ENCODE results near the gene CTDSPL. TPM values are rescaled to one million over a fixed set of nuclear protein-coding genes. Genes with fewer than 3 reads are reported as not detected.

The CTDSPL gene
- total RNA-seq, 2 donors from 2014 or later: 27.8 to 30.7 TPM

- TF ChIP-seq CTCF (conservative IDR thresholded peaks at IDR 0.05): no peak
- WGBS, 2 experiments (ENCODE audit: insufficient coverage in 1 of 2, insufficient read length in 1 of 2): 63 to 73% methylated on average over 1 of the region's 1 CpG
- no peaks in the 10 kb centered on the region for H3K4me1 Mint-ChIP-seq
These were observed 36.7 kb upstream of the CTDSPL start for GRCh38 chr3:37824954-37825328.

GRCh38 chr3:37825744-37826400, 35.8 kb upstream of the CTDSPL start:
- H3K27ac Mint-ChIP-seq: no peak overlapping the region
- Histone ChIP-seq H3K27ac (ENCODE audit: low read depth, low read length) (no peak overlapping the region), H3K27me3 (ENCODE audit: control insufficient read depth, insufficient read depth, low read length, poor library complexity, severe bottlenecking) (no peaks in the 10 kb centered on the region), H3K36me3 (ENCODE audit: control insufficient read depth, insufficient read depth, low read length) (no peaks in the 10 kb centered on the region), H3K4me3 (ENCODE audit: low read length) (no peak overlapping the region), H3K4me1 (ENCODE audit: control insufficient read depth, insufficient read depth, low read length) (no peaks in the 10 kb centered on the region), H3K9me3 (ENCODE audit: control insufficient read depth, low read length) (no peaks in the 10 kb centered on the region), H3K9ac (ENCODE audit: extremely low read depth, low read length, poor library complexity, severe bottlenecking) (no peak overlapping the region)
- H3K4me3 Mint-ChIP-seq: no peak overlapping the region
- no peak for TF ChIP-seq CTCF (conservative IDR thresholded peaks at IDR 0.05)
- 94 to 96% methylated on average over 2 of the region's 3 CpGs for WGBS, 2 experiments (ENCODE audit: insufficient coverage in 1 of 2, insufficient read length in 1 of 2)
- H3K4me1 Mint-ChIP-seq: no peaks in the 10 kb centered on the region
- no peaks in the 10 kb centered on the region for H3K27me3 Mint-ChIP-seq (ENCODE audit: insufficient read depth)
- H3K36me3 Mint-ChIP-seq (ENCODE audit: low read depth): peaks cover 3% of the 10 kb centered on the region
- H3K9me3 Mint-ChIP-seq: no peaks in the 10 kb centered on the region
- DNase-seq: peak; percentile 16

More at GRCh38 chr3:37824954-37825328, 36.7 kb upstream of the CTDSPL start:
- no peaks in the 10 kb centered on the region for H3K27me3 Mint-ChIP-seq (ENCODE audit: insufficient read depth)
- Histone ChIP-seq H3K4me3 (ENCODE audit: low read length) (no peak overlapping the region), H3K4me1 (ENCODE audit: control insufficient read depth, insufficient read depth, low read length) (no peaks in the 10 kb centered on the region), H3K9me3 (ENCODE audit: control insufficient read depth, low read length) (no peaks in the 10 kb centered on the region), H3K9ac (ENCODE audit: extremely low read depth, low read length, poor library complexity, severe bottlenecking) (no peak overlapping the region), H3K36me3 (ENCODE audit: control insufficient read depth, insufficient read depth, low read length) (peaks cover 2% of the 10 kb centered on the region), H3K27me3 (ENCODE audit: control insufficient read depth, insufficient read depth, low read length, poor library complexity, severe bottlenecking) (no peaks in the 10 kb centered on the region), H3K27ac (ENCODE audit: low read depth, low read length) (no peak overlapping the region)
- peaks cover 12% of the 10 kb centered on the region for H3K36me3 Mint-ChIP-seq (ENCODE audit: low read depth)
- no peak overlapping the region for H3K27ac Mint-ChIP-seq
- no peak for DNase-seq
- no peaks in the 10 kb centered on the region for H3K9me3 Mint-ChIP-seq
- H3K4me3 Mint-ChIP-seq: no peak overlapping the region

DNA sequence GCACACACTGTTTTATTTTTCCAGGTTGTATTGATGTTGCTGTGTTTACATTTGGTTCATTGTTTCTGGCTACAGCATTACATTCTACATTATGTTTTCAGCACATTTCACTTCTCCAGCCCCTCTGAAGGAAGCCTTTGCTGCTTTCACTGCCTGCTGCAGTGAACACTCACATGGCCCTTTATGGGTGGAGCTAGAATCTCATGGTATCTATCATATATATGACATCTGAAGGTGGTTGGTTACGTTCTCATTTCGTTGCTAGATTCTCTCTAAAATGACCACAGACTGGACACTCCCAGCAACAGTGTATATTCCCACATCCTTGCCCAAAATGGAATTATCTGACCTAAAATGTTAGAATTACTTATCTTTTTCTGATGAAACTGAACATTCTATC, 35.2 kb upstream of the CTDSPL start:
- Histone ChIP-seq H3K36me3 (ENCODE audit: control insufficient read depth, insufficient read depth, low read length) (no peaks in the 10 kb centered on the region), H3K4me1 (ENCODE audit: control insufficient read depth, insufficient read depth, low read length) (no peaks in the 10 kb centered on the region), H3K9me3 (ENCODE audit: control insufficient read depth, low read length) (no peaks in the 10 kb centered on the region), H3K27me3 (ENCODE audit: control insufficient read depth, insufficient read depth, low read length, poor library complexity, severe bottlenecking) (no peaks in the 10 kb centered on the region), H3K4me3 (ENCODE audit: low read length) (no peak overlapping the region), H3K9ac (ENCODE audit: extremely low read depth, low read length, poor library complexity, severe bottlenecking) (no peak overlapping the region), H3K27ac (ENCODE audit: low read depth, low read length) (no peak overlapping the region)
- H3K36me3 Mint-ChIP-seq (ENCODE audit: low read depth): peaks cover 1% of the 10 kb centered on the region
- H3K27ac Mint-ChIP-seq: no peak overlapping the region
- no peaks in the 10 kb centered on the region for H3K27me3 Mint-ChIP-seq (ENCODE audit: insufficient read depth)
- 86 to 100% methylated on average over 2 of the region's 2 CpGs for WGBS, 2 experiments (ENCODE audit: insufficient coverage in 1 of 2, insufficient read length in 1 of 2)
- no peak for TF ChIP-seq CTCF (conservative IDR thresholded peaks at IDR 0.05)
- no peaks in the 10 kb centered on the region for H3K4me1 Mint-ChIP-seq
- DNase-seq: no peak
- no peak overlapping the region for H3K4me3 Mint-ChIP-seq
- no peaks in the 10 kb centered on the region for H3K9me3 Mint-ChIP-seq

Data from endodermal cell (in vitro differentiated cells).